ENCODE results near the gene PLIN4.

Gene PLIN4

DNA sequence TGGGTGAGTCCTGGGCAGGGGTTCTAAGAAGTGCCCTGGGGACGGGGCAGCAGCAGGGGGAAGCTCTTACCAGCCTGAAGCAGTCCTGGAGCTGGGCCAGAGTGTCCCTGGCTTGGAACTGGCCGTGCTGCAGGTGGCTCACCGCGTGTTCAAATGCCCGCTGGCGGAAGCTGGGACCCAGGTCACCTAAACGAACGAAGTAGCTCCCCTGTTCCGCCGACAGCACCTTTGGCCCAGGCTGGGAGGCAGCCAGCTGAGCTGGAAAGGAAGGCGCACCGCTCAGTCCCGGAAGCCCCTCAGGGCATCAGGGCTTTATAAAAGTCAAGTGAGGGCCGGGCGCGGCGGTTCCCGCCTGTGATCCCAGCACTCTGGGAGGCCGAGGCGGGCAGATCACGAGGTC is 9.6 kb downstream of the PLIN4 start:
- H3K27ac Mint-ChIP-seq: no peak overlapping the region
- no peak overlapping the region for H3K4me3 Mint-ChIP-seq
- DNase-seq (ENCODE audit: low spot score in 2 of 2): no peak
- peaks cover 12% of the 10 kb centered on the region for H3K36me3 Mint-ChIP-seq
- peaks cover 2% of the 10 kb centered on the region for H3K9me3 Mint-ChIP-seq
- ATAC-seq (ENCODE audit: low read depth): no peak
- H3K27me3 Mint-ChIP-seq: no peaks in the 10 kb centered on the region
- peaks cover 3% of the 10 kb centered on the region for H3K4me1 Mint-ChIP-seq

DNA sequence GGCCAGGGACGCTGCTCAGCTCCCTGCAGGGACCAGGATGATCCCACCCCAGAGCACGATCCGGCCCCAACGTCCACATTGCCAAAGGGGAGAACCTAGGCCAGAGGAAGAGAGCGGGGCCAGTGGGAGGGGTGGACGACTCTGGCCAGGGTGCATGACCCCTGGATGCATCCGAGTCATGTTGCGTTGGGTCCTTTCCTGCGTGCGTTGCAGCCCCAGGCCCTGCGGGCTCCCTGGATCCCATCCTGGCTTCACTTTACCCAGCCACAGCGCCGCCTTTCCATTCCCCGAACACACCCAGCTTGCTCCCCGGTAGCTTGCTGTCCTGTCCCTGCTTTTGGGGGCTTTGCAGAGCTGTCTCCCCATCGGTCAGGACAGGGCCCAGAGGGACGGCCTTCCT is 10.5 kb downstream of the PLIN4 start:
- H3K27ac Mint-ChIP-seq: no peak overlapping the region
- peaks cover 3% of the 10 kb centered on the region for H3K4me1 Mint-ChIP-seq
- no peak for DNase-seq (ENCODE audit: low spot score in 2 of 2)
- no peaks in the 10 kb centered on the region for H3K27me3 Mint-ChIP-seq
- H3K4me3 Mint-ChIP-seq: no peak overlapping the region
- H3K36me3 Mint-ChIP-seq: peaks cover 12% of the 10 kb centered on the region
- no peak for ATAC-seq (ENCODE audit: low read depth)
- peaks cover 2% of the 10 kb centered on the region for H3K9me3 Mint-ChIP-seq

DNA sequence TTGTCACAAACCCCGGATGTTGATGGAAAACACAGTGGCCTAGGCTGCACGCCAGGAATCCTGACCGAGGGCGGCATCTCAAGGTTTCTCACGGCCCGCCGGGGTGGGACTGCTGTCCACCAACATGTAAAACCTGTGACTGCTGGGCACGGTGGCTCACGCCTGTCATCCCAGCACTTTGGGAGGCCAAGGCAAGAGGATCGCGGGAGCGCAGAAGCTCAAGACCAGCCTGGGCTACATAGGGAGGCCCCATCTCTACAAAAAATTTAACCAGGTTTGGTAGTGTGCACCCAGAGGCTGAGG is 11.2 kb downstream of the PLIN4 start:
- peaks cover 12% of the 10 kb centered on the region for H3K36me3 Mint-ChIP-seq
- peaks cover 3% of the 10 kb centered on the region for H3K4me1 Mint-ChIP-seq
- H3K4me3 Mint-ChIP-seq: no peak overlapping the region
- ATAC-seq (ENCODE audit: low read depth) (no peak), DNase-seq (ENCODE audit: low spot score in 2 of 2) (no peak)
- H3K27ac Mint-ChIP-seq: no peak overlapping the region
- H3K9me3 Mint-ChIP-seq: peaks cover 2% of the 10 kb centered on the region
- H3K27me3 Mint-ChIP-seq: no peaks in the 10 kb centered on the region

DNA sequence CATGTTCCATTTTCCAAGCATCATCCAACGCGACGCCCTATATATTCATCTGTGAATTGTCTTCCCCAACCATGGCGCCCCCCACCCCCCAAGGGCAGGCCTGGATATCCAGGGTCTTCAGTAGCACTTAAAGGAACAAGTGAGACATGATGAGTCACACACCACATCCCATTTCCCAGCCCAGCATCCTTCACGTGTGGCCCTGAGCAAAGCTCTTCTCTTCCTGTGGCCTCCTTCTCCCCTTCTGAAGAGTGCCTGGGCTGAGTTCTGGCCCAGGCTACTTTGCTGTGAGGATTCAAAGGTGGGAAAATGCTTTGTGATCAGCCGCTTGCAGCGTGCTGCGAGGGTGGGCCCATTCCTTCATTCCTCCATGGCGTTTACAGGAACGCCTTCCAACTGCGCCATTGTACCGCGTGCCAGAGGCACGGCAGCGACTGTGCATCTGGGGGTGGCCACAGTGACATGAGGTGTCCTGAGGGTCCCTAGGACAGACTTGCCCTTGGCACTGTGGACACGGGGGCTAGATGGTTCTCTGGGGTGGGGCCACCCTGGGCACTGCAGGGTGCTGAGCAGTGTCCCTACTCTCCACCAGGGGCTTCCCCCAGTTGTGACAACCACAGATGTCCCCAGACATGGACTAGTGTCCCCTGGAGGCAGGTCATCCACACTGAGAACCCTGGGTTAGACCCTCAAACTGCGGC is 11.7 kb downstream of the PLIN4 start:
- Mint-ChIP-seq H3K4me3 (no peak overlapping the region), H3K27me3 (no peaks in the 10 kb centered on the region), H3K27ac (no peak overlapping the region), H3K4me1 (peaks cover 3% of the 10 kb centered on the region), H3K36me3 (peaks cover 12% of the 10 kb centered on the region), H3K9me3 (peaks cover 2% of the 10 kb centered on the region)
- ATAC-seq (ENCODE audit: low read depth): no peak
- DNase-seq (ENCODE audit: low spot score in 2 of 2): no peak

DNA sequence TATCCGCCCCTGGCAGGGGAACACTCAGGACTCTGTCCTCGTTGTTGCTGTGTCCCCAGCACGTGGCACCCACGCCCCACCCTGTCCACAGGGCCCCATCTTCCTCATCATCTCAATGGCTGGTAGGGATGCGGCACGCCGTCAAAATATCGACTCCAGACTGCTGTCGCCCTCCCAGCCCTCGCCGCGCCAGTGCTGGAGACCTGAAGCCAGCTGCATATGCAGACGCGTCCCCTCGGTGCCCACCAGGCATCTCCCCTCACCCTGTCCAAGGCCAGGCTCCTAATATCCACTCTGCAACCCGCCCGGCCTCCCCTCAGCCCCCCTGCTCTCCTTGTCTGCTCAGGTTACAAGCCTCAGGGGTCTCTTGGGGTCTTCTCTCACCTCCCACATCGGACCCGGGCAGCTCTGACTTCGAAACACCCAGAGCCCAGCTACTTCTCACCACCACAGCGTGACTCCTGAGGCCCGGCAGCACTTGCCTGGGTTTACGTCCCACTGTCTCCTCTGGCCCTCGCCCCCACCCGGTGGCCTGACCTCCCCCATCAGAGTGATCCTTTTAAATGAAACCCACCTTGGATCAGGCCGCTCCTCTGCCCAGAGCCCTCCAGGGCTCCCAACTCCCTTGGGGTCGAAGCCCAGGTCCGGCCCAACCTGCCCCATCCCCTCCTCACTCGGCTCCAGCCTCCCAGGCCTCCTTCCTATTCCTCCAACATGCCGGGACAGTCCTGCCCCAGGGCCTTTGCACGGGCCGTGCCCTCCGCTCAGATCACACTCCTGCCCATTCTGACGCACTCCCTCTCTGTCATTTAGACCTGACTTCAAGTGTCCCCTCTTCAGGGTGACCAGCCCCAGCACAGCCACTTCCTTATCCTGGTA is 12.5 kb downstream of the PLIN4 start:
- peaks cover 2% of the 10 kb centered on the region for H3K9me3 Mint-ChIP-seq
- H3K36me3 Mint-ChIP-seq: peaks cover 12% of the 10 kb centered on the region
- ATAC-seq (ENCODE audit: low read depth): no peak
- H3K4me3 Mint-ChIP-seq: no peak overlapping the region
- H3K4me1 Mint-ChIP-seq: peaks cover 3% of the 10 kb centered on the region
- no peak overlapping the region for H3K27ac Mint-ChIP-seq
- no peak for DNase-seq (ENCODE audit: low spot score in 2 of 2)
- no peaks in the 10 kb centered on the region for H3K27me3 Mint-ChIP-seq

DNA sequence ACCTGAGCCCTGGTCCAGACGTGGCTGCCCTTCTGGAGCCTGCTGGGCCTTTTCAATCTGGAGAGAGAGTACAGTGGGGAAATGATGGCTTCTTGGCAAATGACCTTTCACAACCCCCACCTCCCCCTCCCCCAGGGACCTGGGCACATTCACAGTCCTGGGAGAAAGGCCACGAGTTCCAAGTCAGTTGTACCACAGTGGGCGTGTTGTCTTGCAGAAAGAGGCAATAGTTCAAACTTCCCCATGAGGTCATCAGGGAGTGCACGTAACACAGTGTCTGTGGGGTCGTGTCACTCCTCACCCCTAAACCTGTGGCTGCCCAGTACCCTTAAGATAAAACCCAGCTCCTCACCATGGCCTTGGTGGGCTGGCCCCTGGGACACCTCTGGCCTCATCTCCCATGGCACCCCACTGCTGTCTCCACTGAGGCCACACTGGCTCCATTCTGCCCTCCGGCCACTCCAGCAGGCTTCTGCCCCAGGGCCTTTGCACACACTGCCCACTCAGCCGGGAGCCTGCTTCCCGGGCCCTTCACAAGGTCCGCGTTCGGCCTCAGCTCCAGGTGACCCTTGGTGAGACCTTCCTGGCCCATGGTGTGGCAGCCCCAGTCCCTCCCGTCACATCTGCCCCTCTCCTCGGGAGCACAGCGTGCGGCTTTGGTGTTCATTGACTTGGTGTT is 13.3 kb downstream of the PLIN4 start:
- Mint-ChIP-seq H3K36me3 (peaks cover 14% of the 10 kb centered on the region), H3K4me3 (no peak overlapping the region), H3K27me3 (no peaks in the 10 kb centered on the region), H3K9me3 (peaks cover 2% of the 10 kb centered on the region), H3K4me1 (peaks cover 3% of the 10 kb centered on the region), H3K27ac (no peak overlapping the region)
- DNase-seq (ENCODE audit: low spot score in 2 of 2) (no peak), ATAC-seq (ENCODE audit: low read depth) (no peak)

DNA sequence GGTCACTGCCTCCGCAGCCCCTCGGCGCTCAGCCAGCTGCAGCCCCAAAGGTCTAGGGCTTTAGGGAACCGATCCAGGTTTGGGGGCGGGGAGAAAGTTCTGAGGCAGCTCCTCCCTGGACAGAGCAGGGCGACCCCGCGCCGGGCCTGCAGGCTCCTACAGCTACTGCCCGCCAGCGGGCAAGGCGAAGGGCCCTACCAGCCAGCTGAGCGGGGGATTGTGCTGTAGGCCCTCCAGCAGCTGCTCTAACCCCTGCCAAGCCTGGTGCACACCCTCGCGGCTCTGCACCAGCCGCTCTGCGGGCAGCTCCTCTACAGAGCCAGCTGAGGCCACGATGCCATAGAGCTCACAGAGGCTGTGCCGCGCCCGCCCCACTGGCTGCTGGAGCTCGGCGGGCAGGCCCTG is 14.0 kb downstream of the PLIN4 start:
- no peaks in the 10 kb centered on the region for H3K27me3 Mint-ChIP-seq

DNA sequence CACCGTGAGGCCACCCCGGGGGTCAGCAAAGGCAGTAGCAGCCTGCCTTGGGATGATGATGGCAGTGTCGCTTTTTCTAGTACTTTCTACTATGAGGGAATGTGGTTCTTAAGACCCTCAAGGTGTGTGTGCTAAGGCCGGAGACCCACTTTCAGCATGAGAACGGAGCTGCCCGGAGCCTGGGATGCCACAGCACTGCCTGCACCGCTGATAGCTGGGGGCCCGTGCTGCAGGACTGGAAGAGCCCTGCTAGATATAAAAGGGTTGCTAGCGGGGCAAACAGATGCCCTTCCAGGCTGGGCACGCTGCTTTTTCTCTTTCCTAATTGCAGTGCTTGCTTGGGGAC is 14.5 kb downstream of the PLIN4 start:
- Mint-ChIP-seq H3K4me1 (peaks cover 3% of the 10 kb centered on the region), H3K27ac (no peak overlapping the region), H3K9me3 (peaks cover 2% of the 10 kb centered on the region), H3K27me3 (no peaks in the 10 kb centered on the region), H3K4me3 (no peak overlapping the region), H3K36me3 (peaks cover 20% of the 10 kb centered on the region)
- ATAC-seq (ENCODE audit: low read depth): no peak
- no peak for DNase-seq (ENCODE audit: low spot score in 2 of 2)

More for the DNA sequence above, 14.0 kb downstream of the PLIN4 start:
- Mint-ChIP-seq H3K9me3 (peaks cover 2% of the 10 kb centered on the region), H3K27ac (no peak overlapping the region), H3K4me3 (no peak overlapping the region), H3K4me1 (peaks cover 3% of the 10 kb centered on the region), H3K36me3 (peaks cover 20% of the 10 kb centered on the region)
- ATAC-seq (ENCODE audit: low read depth): no peak
- DNase-seq (ENCODE audit: low spot score in 2 of 2): no peak

DNA sequence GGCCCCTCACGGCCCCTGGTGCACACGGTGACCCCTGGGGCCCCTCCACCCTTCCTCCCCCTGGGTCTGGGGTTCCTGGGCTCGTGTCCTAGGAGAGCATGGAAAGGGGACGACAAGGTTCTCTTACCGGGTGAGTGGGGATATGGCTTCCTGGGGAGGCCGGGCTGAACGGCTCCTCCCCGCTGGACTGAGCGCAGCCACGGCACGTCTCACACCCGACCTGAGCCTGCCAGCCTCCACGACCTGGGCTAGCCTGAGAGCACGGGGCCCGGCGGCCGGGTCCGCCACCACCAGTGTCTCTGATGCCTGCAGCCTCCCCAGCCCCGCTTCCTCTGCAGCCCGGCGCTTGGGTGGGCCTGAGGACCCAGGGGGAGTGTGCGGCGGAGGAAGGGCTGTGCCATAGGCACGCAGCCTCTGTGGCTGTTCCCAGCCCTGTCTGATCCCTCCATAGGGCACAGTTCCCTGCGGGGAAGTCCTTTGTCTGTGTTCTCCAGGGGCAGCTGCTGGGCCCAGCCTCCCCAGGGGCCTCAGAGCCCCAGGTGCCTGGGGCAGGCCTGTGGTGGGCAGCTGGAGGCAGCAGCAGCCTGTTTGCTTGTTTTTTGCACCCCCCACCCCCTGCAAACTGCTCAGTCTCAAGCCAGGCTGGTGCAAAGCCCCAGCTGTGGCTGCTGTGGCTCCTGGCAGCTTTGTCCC is 15.0 kb downstream of the PLIN4 start:
- H3K9me3 Mint-ChIP-seq: peaks cover 2% of the 10 kb centered on the region
- no peak for ATAC-seq (ENCODE audit: low read depth)

DNA sequence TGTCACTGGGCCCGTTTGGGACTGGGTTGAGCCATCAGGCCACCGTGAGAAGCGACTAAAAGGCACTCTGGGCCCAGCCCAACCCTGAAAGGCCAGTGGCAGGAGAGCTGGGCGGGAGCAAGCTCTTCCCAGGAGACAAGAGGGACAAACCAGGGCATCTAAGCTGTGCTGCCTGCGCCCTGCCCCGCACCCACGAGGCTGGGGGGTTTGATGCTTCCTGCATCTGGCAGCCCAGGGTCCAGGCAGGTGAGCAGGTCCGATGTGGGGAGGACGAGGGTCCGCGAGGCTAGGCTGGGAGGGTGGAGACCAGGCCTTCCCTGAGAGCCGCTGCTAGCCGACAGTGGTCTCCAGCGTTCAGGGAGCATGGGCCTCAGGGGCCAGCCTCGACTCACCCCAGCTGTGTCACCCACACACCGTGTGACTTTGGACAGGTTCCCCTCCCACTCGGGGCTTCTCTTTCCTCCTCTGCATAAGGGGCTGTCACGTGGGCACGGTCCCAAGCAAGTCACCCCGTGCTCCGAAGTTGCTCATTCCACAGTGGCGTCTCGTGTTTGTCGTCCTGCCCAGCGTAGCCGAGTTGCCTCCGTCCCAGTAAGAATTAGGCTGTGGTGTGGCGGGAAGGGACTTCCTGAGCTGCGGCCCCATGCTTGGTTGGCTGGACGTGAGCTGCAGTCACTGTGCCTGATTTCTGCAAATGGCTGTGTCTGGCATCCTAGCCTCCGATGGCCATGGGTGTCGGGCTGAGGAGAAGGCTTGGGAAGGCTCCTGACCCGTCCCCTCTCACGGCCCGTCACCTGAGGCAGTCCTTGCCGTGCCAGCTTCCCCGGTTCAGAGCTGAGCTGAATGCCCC is 15.8 kb downstream of the PLIN4 start:
- Mint-ChIP-seq H3K9me3 (peaks cover 2% of the 10 kb centered on the region), H3K27ac (no peak overlapping the region), H3K27me3 (no peaks in the 10 kb centered on the region), H3K36me3 (peaks cover 24% of the 10 kb centered on the region), H3K4me3 (no peak overlapping the region), H3K4me1 (peaks cover 3% of the 10 kb centered on the region)
- ATAC-seq (ENCODE audit: low read depth): no peak
- no peak for DNase-seq (ENCODE audit: low spot score in 2 of 2)

More for the DNA sequence above, 15.0 kb downstream of the PLIN4 start:
- Mint-ChIP-seq H3K4me1 (peaks cover 3% of the 10 kb centered on the region), H3K36me3 (peaks cover 20% of the 10 kb centered on the region), H3K27ac (no peak overlapping the region), H3K27me3 (no peaks in the 10 kb centered on the region), H3K4me3 (no peak overlapping the region)
- DNase-seq (ENCODE audit: low spot score in 2 of 2): no peak

DNA sequence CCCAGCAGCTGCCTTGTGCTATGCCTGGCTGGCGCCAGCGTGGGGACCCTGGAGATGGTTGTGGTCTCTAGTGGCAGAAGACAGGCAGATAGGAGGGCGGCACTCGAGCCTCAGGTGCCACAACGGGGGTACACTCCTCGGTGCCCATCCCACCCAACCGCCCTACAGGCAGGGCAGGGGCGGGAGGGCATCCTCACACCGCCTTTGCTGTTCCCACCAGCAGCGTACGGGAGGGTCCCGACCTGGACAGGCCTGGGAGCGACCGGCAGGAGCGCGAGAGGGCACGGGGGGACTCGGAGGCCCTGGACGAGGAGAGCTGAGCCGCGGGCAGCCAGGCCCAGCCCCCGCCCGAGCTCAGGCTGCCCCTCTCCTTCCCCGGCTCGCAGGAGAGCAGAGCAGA is 16.6 kb downstream of the PLIN4 start:
- ATAC-seq (ENCODE audit: low read depth) (no peak), DNase-seq (ENCODE audit: low spot score in 2 of 2) (no peak)
- Mint-ChIP-seq H3K9me3 (peaks cover 2% of the 10 kb centered on the region), H3K36me3 (peaks cover 24% of the 10 kb centered on the region), H3K4me1 (peaks cover 3% of the 10 kb centered on the region), H3K27ac (no peak overlapping the region), H3K27me3 (no peaks in the 10 kb centered on the region), H3K4me3 (no peak overlapping the region)

DNA sequence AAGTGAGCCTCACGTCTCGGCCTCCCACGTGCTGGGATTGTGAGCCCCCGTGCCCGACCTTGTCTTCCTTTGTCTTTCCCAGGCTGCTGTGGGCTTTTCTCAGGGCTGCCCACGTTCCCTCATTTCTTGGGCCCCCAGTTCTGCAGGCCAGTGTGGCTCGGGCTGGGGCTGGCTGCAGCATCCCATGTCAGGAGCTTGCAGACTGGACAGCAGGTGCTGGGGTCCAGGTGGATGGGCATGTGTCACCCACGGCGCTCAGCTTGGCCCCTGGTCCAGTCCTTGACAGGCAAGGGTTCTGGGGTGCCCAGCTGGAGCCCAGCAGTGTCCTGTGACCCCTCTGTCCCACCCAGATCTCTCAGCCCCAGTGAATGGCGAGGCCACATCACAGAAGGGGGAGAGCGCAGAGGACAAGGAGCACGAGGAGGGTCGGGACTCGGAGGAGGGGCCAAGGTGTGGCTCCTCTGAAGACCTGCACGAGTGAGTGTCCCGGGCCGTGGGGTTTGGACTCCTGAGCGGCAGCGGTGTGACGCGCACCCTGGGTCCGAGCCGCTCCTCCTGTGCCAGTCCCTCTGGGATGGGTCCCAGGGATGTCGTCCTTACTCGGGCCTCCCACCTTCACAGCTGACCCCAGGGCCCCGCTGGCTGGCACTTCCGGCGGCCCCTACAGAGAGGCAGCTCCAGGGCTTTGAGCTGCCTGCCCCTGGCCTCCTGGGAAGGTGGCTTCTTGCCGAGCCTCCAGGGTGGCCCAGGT is 17.3 kb downstream of the PLIN4 start:
- ATAC-seq (ENCODE audit: low read depth) (no peak), DNase-seq (ENCODE audit: low spot score in 2 of 2) (no peak)
- Mint-ChIP-seq H3K36me3 (peaks cover 20% of the 10 kb centered on the region), H3K9me3 (no peaks in the 10 kb centered on the region), H3K4me3 (no peak overlapping the region), H3K27me3 (no peaks in the 10 kb centered on the region), H3K27ac (no peak overlapping the region), H3K4me1 (no peaks in the 10 kb centered on the region)

DNA sequence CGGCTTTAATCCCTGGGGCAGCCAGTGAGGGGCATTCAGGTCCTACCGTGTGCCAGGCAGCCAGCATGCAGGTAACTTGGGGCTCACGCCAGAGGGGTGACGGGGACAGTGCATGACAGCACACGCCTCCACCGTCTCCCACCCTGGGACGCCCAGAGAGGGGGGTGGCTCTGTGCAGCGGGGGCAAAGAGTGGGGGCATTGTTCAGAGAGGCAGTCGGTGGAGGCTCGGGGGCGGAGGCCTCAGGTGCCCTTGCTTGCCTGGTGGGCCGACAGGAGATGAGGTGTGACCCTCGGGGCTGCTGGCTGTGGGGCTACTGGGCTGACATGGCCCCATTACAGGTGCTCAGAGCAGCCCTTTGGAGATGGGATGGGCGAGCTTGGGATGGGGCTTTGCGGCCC is 18.4 kb downstream of the PLIN4 start:
- ATAC-seq (ENCODE audit: low read depth): no peak
- no peak for DNase-seq (ENCODE audit: low spot score in 2 of 2)
- Mint-ChIP-seq H3K9me3 (no peaks in the 10 kb centered on the region), H3K36me3 (peaks cover 12% of the 10 kb centered on the region), H3K27ac (no peak overlapping the region), H3K27me3 (no peaks in the 10 kb centered on the region), H3K4me3 (no peak overlapping the region), H3K4me1 (no peaks in the 10 kb centered on the region)
